KOPT-K1 (cell line): Measurements from ENCODE around the gene ERBIN.
"Not testable (repeated sequence)": the region's sequence is repeated elsewhere in the genome, so short reads cannot be mapped to it uniquely, and the experiment has no call there.

Source experiments
- H3K27ac ChIP-seq: fragments of 200-600 bp; sonication (generic); 2 replicates; pipeline ENCODE4 v1.5.1; 2016; ENCODE audit warnings: antibody characterized with exemption, mild to moderate bottlenecking, low read depth, low read length; ENCODE audit not compliant: poor library complexity, severe bottlenecking
- H3K36me3 ChIP-seq: fragments of 200-600 bp; sonication (generic); 2 replicates; pipeline ENCODE4 v1.5.1; 2017; ENCODE audit warnings: antibody characterized with exemption, mild to moderate bottlenecking, low read length, moderate library complexity; ENCODE audit not compliant: insufficient read depth
- H3K9me3 ChIP-seq: fragments of 200-600 bp; sonication (generic); 2 replicates; pipeline ENCODE4 v1.5.1; 2017; ENCODE audit warnings: antibody characterized with exemption, low read length, mild to moderate bottlenecking; ENCODE audit not compliant: insufficient read depth, poor library complexity, severe bottlenecking

Gene ERBIN

DNA sequence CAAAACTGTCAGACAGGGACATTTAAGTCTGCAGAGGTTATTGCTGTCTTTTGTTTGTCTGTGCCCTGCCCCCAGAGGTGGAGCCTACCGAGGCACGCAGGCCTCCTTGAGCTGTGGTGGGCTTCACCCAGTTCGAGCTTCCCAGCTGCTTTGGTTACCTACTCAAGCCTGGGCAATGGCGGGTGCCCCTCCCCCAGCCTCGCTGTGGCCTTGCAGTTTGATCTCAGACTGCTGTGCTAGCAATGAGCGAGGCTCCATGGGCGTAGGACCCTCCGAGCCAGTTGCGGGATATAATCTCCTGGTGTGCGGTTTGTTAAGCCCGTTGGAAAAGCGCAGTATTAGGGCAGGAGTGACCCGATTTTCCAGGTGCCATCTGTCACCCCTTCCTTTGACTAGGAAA lies 136.7 kb downstream of the ERBIN start:
- peaks cover 20% of the 10 kb centered on the region for H3K36me3 ChIP-seq
- not testable (repeated sequence) for H3K9me3 ChIP-seq, H3K27ac ChIP-seq

DNA sequence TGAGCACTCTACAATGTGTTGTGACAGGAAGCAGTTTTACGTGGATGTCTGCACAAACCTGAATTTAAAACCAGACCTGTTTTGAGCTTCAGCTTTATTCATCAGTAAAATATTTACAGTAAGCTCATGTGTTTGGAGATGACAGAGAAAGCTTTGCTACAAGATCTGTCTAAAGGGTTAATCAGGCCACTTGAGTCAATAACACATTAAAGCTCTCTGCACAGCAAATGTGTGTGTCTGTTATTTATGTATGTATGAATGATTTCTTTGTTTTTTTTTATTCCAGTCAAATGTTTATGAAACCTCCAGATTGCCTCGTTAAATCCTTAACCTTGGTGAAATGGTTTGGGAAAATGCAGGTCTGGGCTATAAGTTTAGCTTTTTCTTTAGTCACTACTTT lies 140.5 kb downstream of the ERBIN start:
- Histone ChIP-seq H3K27ac (no peak overlapping the region), H3K36me3 (peaks cover 54% of the 10 kb centered on the region), H3K9me3 (peaks cover 3% of the 10 kb centered on the region)

DNA sequence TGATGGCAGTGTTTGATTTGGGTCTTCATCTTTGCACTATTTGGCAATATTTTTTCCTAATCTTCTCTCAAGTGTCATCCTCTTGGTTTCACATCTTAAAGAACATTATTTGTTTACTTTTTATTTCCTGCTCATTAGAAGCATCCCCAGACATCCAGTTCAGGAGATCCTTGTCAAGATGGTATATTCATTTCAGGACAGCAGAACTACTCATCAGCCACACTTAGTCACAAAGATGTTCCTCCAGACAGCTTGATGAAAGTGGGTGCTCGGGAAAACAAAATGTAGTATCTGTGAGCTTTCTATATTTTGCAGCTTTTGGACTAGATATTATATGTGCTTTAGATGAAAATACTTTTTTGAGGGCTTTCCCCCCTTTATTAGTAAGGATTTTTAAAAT lies 145.7 kb downstream of the ERBIN start:
- Histone ChIP-seq H3K27ac (no peak overlapping the region), H3K36me3 (peaks cover 66% of the 10 kb centered on the region), H3K9me3 (no peaks in the 10 kb centered on the region)

DNA sequence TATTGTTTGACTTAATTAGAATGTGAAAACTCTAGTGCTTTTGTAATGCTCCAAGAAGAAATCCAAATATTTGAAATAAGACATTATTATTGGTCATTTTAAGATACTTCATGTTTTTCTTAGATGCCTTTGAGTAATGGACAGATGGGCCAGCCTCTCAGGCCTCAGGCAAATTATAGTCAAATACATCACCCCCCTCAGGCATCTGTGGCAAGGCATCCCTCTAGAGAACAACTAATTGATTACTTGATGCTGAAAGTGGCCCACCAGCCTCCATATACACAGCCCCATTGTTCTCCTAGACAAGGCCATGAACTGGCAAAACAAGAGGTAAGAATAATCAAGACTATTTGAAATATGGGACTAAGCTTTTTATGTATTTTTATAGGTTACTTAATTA lies 148.5 kb downstream of the ERBIN start:
- Histone ChIP-seq H3K9me3 (no peaks in the 10 kb centered on the region), H3K36me3 (peaks cover 70% of the 10 kb centered on the region), H3K27ac (no peak overlapping the region)

DNA sequence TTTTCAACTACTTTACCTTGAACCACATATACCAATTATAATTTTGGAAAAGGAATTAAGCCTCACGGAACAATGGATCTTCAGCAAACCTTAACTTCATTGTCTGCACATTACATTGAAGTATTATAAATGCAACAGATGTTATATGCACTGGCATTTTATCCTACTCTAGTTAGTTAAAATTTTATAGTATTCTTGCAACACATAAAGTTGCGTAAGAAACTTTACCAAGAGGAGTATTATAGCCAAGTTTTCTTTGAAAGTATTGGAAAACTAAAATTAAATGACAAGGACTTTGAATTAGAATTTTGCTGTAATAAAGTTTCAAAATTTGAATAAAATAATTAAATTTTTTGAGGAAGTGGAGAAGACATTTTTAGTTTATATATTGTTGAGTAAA lies 154.3 kb downstream of the ERBIN start:
- Histone ChIP-seq H3K9me3 (no peaks in the 10 kb centered on the region), H3K27ac (no peak overlapping the region), H3K36me3 (peaks cover 66% of the 10 kb centered on the region)

DNA sequence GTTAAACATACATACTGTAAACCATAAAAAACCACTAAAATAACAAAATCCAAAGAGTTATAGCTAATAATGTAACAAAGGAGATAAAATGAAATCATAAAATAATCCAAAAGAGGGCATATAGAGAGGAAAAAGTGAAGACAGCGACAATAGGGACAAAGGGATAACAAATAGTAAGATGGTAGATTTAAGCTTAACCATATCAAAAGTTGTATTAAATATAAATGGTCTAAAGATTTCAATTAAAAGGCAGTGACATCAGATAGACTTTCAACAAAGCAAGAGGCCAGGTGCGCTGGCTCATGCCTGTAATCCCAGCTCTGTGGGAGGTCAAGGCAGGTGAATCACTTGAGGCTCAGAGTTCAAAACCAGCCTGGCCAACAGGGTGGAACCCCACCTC lies 163.0 kb downstream of the ERBIN start:
- Histone ChIP-seq H3K36me3 (peaks cover 47% of the 10 kb centered on the region), H3K9me3 (peaks cover 38% of the 10 kb centered on the region), H3K27ac (no peak overlapping the region)

DNA sequence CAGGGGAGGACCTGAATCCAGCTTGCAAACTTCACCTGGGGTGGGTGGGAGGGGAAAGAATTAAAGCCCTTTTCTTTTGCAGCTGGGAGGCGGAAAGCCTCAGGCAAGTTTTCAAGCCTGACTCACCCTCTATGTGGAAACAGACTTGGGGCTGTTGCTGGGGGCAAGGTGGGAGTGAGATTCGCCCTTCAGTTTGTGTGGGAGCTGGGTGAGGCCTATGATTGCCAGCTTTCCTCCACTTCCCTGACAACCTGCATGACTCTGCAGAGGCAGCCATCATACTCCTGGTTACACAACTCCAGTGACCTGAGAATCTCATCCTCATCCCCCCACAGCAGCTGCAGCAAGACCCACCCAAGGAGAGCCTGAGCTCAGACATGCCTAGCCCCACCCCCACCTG lies 174.5 kb downstream of the ERBIN start:
- Histone ChIP-seq H3K9me3 (peaks cover 49% of the 10 kb centered on the region), H3K27ac (no peak overlapping the region), H3K36me3 (no peaks in the 10 kb centered on the region)

DNA sequence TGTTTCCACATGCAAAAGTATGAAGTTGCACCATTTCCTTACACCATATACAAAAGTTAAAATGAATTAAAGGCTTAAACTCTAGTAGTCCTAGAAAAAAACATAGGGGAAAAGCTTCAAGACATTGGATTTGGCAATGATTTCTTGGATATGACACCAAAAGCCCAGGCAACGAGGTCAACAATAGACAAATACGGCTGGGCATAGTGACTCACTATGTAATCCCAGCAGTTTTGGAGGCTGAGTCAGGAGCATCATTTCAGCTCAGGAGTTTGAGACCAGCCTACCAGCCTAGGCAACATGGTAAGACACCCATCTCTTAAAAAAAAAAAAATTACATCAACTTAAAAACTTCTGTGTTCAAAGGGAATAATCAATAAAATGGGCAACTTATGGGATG lies 186.8 kb downstream of the ERBIN start:
- H3K9me3 ChIP-seq, result no peaks in the 10 kb centered on the region
- no peaks in the 10 kb centered on the region for H3K36me3 ChIP-seq
- no peak overlapping the region for H3K27ac ChIP-seq

DNA sequence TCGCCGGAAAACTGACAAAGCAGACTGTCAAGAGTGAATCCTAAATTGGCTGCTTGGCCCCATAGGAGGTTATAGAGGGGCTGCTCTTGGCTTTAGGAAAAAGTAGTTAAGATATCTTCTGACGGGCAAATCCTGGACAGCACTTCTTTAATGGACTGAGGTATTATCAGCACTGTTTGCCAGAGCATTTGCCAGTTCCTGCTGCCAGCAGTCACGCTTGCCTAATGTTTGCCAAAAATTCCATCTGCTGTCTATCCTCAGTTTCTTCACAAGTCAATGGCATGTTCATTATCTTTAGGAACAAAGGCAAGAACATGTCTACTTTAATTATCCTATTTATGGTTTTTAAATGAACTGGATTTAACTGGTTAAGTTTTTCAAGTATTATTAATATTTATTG lies 191.9 kb downstream of the ERBIN start:
- no peaks in the 10 kb centered on the region for H3K9me3 ChIP-seq
- no peak overlapping the region for H3K27ac ChIP-seq
- no peaks in the 10 kb centered on the region for H3K36me3 ChIP-seq

DNA sequence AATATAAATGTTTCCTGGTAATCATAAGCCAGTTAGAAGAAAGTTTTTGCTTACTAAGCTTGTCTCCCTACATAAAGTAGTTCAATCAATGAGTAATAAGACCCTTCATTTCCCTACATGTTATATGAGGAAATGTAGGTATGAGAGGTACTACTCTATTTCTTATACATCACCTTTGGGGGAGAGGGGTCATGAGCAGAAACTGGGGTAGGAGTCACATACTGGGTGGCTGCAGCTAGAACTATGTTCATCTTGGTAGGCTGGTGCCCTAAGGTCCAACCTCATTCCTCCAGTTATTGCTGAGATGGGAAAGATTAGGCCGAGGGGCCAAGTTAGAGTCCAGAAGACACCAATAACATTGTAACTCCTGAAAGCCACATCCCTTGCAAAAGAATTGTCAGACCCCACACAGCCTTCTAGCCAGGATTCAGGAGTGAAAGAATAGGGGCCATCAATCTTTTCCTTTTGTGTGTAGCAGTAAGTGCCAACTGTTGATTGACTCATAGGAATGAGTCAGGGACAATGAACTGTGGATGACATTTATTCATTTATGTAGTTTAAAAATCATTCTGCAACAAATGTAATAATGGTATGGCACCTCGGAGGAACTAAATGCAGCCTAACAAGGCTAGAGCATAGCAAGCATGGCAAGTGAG lies 196.1 kb downstream of the ERBIN start:
- Histone ChIP-seq H3K36me3 (no peaks in the 10 kb centered on the region), H3K27ac (no peak overlapping the region), H3K9me3 (no peaks in the 10 kb centered on the region)

DNA sequence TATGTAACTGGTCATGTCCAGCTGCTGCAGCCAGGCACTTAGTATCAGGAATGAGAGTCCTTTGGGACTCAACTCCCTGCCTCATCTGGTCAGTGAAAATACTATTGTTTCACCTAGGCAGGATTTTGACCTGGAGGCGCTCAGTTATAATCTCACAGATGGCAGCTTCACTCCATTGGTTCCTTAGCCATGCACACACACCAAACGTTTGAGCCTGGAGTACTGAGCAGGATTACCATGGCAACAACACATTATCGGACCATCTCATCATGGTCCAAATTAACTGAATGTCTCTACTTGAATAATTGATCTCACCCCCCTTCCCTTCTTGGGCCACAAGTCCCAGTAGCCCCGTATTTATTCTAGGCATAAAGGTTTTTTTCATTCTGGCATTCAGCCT lies 202.8 kb downstream of the ERBIN start:
- Histone ChIP-seq H3K27ac (no peak overlapping the region), H3K9me3 (no peaks in the 10 kb centered on the region), H3K36me3 (no peaks in the 10 kb centered on the region)

DNA sequence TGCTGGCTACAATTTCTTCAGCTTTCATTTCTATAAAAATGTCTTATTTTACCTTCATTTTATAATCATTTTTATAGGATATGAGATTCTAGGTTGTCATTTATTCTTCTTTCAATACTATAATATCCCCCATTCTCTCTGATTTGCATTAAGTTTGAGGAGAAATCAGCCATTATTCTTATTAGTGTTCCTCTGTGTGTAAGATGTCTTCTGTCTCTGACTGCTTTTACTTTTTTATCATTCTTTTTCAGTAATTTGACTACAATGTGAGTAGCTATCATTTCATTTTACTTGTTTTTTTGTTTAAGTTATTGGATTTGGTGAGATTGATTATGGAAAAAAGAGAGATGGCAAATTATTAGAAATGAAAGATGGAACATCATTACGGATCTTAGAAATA lies 204.1 kb downstream of the ERBIN start:
- H3K9me3 ChIP-seq, result no peaks in the 10 kb centered on the region
- H3K27ac ChIP-seq, result no peak overlapping the region
- H3K36me3 ChIP-seq, result no peaks in the 10 kb centered on the region
